ENCODE data around the gene SHPK.

GRCh38 chr17:3630781-3631180, 5.3 kb downstream of the SHPK start:
- TF ChIP-seq POLR2AphosphoS5 (IDR thresholded peaks at IDR 0.05; ENCODE audit: borderline replicate concordance, low read depth, low read length) (no peak), EZH2 (IDR thresholded peaks at IDR 0.05) (no peak)
